Measurements from ENCODE around the gene DOK4.

GRCh38 chr16:57486858-57487834 lies 853 bp upstream of the DOK4 start:
- TF ChIP-seq POLR2AphosphoS5 (IDR thresholded peaks at IDR 0.05; ENCODE audit: borderline replicate concordance, low read depth, low read length) (no peak), EZH2 (IDR thresholded peaks at IDR 0.05) (no peak), FOXP2 (optimal IDR thresholded peaks at IDR 0.05; ENCODE audit: control extremely low read depth, extremely low read length, insufficient read depth) (no peak)
